GM23248 (cell line): ENCODE measurements around the gene ZNF319.

Experiments used
- EZH2 ChIP-seq: fragments of 200-600 bp; sonication (generic); IDR thresholded peaks from 2 replicates; pipeline ENCODE4 v1.6.1; 2018; ENCODE audit warnings: antibody characterized with exemption, mild to moderate bottlenecking; ENCODE audit not compliant: insufficient read depth, poor library complexity, severe bottlenecking
- EZH2phosphoT487 ChIP-seq: fragments of 200-600 bp; sonication (generic); IDR thresholded peaks from 2 replicates; pipeline ENCODE4 v1.6.1; 2018; ENCODE audit warnings: antibody characterized with exemption, moderate library complexity, mild to moderate bottlenecking, low read depth; ENCODE audit not compliant: insufficient read depth

DNA sequence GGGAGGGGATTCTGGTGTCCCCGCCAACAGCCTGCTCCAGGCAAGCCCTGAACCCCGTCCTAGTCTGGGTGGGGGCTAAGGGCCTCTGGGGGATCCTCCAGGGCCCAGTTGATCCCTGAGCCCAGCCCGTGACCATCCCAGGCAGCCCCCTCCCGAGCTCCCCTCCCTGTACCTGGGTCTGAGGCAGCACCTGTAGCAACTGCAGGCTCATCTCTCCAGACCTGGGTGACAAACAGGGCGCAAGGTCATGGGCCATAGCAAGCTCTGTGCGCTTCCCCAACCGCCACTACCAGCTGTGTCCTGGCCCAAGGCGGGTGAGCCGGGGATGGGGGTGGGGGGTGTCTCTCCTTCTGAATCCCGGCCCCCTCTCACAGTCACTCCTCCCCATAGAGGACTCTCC is 40.2 kb downstream of the ZNF319 start:
- TF ChIP-seq EZH2: no peak
- TF ChIP-seq EZH2phosphoT487: no peak
